Measurements from ENCODE around the gene C3orf33. TPM values are rescaled to one million over a fixed set of nuclear protein-coding genes. Genes with fewer than 3 reads are reported as not detected.

The C3orf33 gene
- total RNA-seq, 1 experiment from 2014 or later, result 2.9 TPM

DNA sequence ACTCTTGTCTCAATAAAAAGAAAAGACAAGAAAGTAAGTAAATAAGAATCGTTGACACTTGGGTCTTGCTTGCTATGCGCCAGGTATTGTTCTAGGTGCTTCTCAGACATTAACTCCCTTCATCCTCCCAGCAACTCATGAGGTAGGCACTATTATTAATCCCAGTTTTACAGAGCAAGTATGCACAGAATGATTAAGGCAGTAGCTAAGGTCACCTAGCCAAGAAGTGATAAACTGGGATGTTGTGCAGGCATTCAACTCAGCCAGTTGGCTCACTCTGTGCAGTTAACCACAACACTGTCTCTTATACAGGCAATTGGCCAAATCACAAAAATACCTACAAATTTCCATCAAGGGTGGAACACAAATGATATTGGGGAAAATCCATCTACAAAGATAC lies 1.7 kb upstream of the C3orf33 start:
- H3K23me2 ChIP-seq (ENCODE audit: insufficient read length, low read depth, low read length, poor library complexity, severe bottlenecking), result no peaks in the 10 kb centered on the region
- no peak for DNase-seq
- no peaks in the 10 kb centered on the region for H3K9me3 Mint-ChIP-seq
- H3K4ac ChIP-seq (ENCODE audit: low read depth, low read length), result no peak overlapping the region
- no peak overlapping the region for H4K5ac ChIP-seq (ENCODE audit: insufficient read length, low read depth, low read length)
- no peaks in the 10 kb centered on the region for H3K9me3 ChIP-seq (ENCODE audit: control insufficient read depth, low read depth, low read length)
- H3T11ph ChIP-seq (ENCODE audit: low read length), result no peak overlapping the region
- no peak overlapping the region for H4K91ac ChIP-seq (ENCODE audit: insufficient read length, low read depth, low read length)
- H3K4me1 Mint-ChIP-seq, result peaks cover 6% of the 10 kb centered on the region in 2 experiments
- H2AK5ac ChIP-seq (ENCODE audit: insufficient read length, low read length), result no peak overlapping the region
- no peak overlapping the region for H2AFZ ChIP-seq (ENCODE audit: low read length)
- no peak overlapping the region for H2BK15ac ChIP-seq (ENCODE audit: low read depth, low read length)
- H3K4me3 Mint-ChIP-seq, result no peak overlapping the region
- no peak overlapping the region for H3K56ac ChIP-seq (ENCODE audit: insufficient read length, low read depth, low read length)
- peaks cover 4% of the 10 kb centered on the region; the same call in 1 of the 2 replicates for H3K4me1 ChIP-seq (ENCODE audit: insufficient read depth, low read length)
- peaks cover 0 to 4% (median 1%) of the 10 kb centered on the region in 3 experiments; a peak in 2 of 7 replicates for H3K36me3 Mint-ChIP-seq (ENCODE audit: insufficient read depth in 1 of 3, low read depth in 3 of 3)
- no peaks in the 10 kb centered on the region for H3K79me1 ChIP-seq (ENCODE audit: insufficient read depth, low read depth, low read length, poor library complexity, severe bottlenecking)
- H3K14ac ChIP-seq (ENCODE audit: insufficient read depth, low read length), result no peak overlapping the region
- no peak overlapping the region for H3K27ac Mint-ChIP-seq
- no peaks in the 10 kb centered on the region for H3K79me2 ChIP-seq (ENCODE audit: insufficient read depth, low read length)
- no peak overlapping the region for H2BK12ac ChIP-seq (ENCODE audit: insufficient read length, low read depth, low read length)
- H2BK5ac ChIP-seq (ENCODE audit: insufficient read length, low read length), result no peak overlapping the region
- no peaks in the 10 kb centered on the region for H4K20me1 ChIP-seq (ENCODE audit: control insufficient read depth, insufficient read depth, insufficient read length)
- H3K27ac ChIP-seq (ENCODE audit: insufficient read length, low read depth, low read length), result no peak overlapping the region
- H3K9ac ChIP-seq (ENCODE audit: extremely low read depth, insufficient read length, low read length), result no peak overlapping the region
- H3K4me2 ChIP-seq (ENCODE audit: insufficient read depth, insufficient read length, low read length), result no peak overlapping the region
- no peak overlapping the region for H3K18ac ChIP-seq (ENCODE audit: insufficient read length, low read depth, low read length)
- no peaks in the 10 kb centered on the region for H3K27me3 Mint-ChIP-seq (ENCODE audit: low read depth)
- H2BK20ac ChIP-seq (ENCODE audit: low read depth, low read length, poor library complexity, severe bottlenecking), result no peak overlapping the region
- H2BK120ac ChIP-seq (ENCODE audit: low read depth, low read length, poor library complexity, severe bottlenecking), result no peak overlapping the region
- no peaks in the 10 kb centered on the region for H3K27me3 ChIP-seq (ENCODE audit: insufficient read depth, low read length)
- no CpG with 5 or more reads among the region's 2 CpGs for WGBS (ENCODE audit: extremely low coverage, insufficient read length, low lambda C conversion rate)
- H4K8ac ChIP-seq (replicated peaks; ENCODE audit: insufficient read length, low read depth, low read length), result no peak overlapping the region
- TF ChIP-seq, protein P1, sequence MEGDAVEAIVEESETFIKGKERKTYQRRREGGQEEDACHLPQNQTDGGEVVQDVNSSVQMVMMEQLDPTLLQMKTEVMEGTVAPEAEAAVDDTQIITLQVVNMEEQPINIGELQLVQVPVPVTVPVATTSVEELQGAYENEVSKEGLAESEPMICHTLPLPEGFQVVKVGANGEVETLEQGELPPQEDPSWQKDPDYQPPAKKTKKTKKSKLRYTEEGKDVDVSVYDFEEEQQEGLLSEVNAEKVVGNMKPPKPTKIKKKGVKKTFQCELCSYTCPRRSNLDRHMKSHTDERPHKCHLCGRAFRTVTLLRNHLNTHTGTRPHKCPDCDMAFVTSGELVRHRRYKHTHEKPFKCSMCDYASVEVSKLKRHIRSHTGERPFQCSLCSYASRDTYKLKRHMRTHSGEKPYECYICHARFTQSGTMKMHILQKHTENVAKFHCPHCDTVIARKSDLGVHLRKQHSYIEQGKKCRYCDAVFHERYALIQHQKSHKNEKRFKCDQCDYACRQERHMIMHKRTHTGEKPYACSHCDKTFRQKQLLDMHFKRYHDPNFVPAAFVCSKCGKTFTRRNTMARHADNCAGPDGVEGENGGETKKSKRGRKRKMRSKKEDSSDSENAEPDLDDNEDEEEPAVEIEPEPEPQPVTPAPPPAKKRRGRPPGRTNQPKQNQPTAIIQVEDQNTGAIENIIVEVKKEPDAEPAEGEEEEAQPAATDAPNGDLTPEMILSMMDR (conservative IDR thresholded peaks at IDR 0.05), result no peak
- no peak overlapping the region for H3K23ac ChIP-seq (ENCODE audit: insufficient read length, low read depth, low read length)
